LNCAP (cell line): ENCODE results near the gene SNX14.

ENCODE experiments used
- TF ChIP-seq, protein P1 (sequence below): fragments of 450-650 bp; IDR thresholded peaks from 2 replicates; pipeline ENCODE4 v1.5.1; 2017; ENCODE audit warnings: mild to moderate bottlenecking

SNX14 gene

DNA sequence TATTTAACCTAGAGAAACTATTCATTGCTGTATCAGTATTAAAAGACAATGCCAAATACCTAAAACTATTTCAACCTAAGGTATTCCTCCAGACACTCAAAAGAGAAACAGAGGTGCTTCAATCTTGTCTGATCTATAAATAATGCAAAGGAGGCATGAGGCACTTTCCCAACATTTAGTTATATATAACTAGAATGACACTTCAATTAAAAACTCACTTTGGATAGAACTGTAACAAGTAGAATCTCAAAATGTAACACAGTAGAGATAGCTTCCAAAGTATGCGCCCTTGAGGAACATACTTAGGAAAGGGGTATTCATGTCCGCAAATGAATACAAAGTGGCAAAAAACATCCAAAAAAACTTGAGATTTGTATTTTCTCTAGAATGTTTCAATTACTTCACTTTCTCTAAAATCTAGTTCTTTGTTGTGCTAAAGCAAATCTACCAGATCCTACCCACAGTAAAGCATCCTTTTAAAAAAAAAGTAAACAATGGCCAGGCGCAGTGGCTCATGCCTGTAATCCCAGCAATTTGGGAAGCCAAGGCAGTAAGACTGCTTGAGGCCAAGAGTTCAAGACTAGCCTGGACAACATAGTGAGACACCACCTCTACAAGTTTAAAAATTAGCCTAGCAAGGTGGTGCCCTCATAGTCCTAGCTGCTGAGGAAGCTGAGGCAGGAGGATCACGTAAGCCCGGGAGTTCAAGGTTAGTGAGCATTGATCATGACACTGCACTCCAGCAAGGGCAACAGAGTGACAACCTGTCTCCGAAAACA, 38.7 kb upstream of the SNX14 start:
- TF ChIP-seq, protein P1, sequence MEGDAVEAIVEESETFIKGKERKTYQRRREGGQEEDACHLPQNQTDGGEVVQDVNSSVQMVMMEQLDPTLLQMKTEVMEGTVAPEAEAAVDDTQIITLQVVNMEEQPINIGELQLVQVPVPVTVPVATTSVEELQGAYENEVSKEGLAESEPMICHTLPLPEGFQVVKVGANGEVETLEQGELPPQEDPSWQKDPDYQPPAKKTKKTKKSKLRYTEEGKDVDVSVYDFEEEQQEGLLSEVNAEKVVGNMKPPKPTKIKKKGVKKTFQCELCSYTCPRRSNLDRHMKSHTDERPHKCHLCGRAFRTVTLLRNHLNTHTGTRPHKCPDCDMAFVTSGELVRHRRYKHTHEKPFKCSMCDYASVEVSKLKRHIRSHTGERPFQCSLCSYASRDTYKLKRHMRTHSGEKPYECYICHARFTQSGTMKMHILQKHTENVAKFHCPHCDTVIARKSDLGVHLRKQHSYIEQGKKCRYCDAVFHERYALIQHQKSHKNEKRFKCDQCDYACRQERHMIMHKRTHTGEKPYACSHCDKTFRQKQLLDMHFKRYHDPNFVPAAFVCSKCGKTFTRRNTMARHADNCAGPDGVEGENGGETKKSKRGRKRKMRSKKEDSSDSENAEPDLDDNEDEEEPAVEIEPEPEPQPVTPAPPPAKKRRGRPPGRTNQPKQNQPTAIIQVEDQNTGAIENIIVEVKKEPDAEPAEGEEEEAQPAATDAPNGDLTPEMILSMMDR = no peak

DNA sequence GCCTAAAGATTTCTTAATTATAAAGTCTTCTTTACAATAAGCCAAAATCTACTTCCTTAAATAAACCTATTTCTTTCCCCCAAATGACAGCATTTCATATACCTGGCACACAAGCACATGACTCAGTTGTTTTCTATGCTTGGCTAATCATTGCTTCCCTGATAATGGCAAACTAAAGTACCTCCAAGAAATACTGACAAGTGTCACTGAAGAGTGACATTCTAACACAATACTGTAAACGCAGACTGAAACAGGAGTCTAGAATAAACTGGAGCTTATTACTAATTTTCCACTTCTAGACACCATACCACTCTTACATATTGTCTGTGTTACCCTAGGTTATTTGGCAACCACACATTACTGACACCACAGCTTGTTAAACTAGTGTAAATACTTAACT, 34.7 kb upstream of the SNX14 start:
- TF ChIP-seq, protein P1 = no peak

DNA sequence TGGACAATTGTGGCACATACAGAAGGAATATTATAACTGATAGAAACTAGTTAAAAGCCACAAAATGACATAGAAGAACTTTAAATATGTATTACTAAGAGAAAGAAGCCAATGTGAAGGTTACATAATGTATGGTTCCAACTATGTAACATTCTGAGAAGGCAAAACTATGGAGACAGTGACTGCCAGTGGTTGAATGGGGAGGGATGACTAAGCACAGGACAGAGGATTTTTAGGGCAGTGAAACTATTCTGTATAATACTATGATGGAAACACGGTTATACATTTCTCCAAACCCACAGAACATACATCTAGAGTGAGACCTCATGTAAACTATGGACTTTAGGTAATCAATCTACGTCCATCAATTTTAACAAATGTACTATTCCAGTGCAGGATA, 26.6 kb upstream of the SNX14 start:
- TF ChIP-seq, protein P1 = no peak

DNA sequence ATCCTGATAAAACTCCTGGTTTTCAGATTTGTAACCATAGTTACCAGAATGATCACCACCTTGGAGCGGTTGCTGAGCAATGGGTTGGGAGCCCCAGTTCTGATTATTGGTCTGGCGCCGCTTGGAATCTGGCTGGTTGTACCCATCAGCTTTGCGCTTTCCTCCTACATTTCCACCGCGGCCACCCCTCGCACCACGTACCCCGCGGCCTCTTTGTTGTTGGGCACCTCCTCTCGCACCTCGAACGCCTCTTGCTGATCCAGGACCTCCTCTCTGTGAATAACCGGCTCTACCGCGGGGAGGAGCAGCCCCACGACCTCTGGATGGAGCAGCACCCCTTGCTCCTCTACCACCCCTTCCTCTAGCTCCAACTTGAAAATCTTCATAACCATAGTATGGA, 21.1 kb upstream of the SNX14 start:
- TF ChIP-seq, protein P1 = no peak

DNA sequence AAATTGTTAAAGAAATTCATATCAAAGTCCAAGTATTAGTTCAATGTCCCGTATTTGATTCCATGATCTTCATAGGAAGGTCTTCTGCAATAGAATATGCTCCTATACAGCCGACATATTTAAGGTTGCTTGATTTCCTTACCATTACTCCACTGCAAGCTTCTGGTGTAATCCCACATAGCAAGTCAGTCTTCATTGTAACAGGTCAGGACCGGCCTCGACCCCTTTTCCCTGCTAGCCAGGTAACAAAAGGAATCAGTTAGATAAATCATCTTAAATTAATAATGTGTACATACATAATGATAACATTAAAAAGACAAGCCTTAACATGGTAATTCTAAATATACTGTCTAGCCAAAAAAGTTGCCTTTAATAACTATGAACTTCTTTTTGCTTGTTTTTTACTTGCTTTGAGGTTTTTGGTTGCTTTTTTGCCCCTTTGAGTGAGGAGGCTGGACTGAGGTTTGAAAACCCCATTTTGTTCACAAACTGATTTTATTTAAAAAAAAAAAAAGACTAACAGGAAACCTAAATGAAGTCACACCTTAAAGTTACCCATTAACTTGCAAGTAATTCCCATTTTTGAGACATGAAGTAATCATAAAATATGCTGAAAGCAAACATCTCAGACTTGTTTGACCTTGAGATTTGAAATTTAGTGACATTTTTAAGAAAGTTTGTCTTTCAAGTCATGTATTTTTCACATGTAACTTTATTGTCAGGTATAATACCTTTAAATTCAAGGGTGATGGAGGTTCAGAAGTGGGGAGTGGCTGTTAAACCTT, 19.2 kb upstream of the SNX14 start:
- TF ChIP-seq, protein P1 = no peak

DNA sequence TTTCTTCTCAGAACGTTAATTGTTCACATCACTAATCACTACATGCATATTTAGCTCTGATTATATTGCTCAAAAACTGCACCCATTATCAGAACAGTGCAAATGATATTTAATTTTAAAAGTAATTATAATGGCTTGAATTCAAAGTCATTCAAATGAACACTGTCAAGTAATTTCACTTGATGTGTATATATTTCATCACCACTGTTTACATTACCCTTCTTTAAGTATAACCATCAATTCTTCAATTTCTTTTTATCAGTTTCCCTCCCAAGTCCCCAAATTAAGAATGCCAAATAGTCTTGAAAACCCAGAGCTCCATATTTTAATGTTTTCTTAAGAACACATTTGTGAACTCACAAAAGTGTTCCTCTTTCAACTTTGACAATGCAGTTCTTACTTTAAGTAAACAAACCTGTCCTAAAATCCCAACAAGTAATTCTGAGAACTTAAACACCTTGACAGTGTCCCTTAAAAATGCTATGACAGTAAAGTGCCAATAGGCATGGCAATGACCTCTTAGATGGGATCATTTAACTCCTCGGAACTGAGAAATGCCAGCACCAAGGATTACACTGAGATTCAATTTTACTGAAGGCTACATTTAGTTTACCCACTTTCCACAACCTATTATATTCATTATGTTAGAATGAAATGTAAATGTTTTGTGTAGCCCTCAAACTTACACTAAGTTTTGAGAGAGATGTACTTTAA, 16.7 kb upstream of the SNX14 start:
- TF ChIP-seq, protein P1 = no peak

DNA sequence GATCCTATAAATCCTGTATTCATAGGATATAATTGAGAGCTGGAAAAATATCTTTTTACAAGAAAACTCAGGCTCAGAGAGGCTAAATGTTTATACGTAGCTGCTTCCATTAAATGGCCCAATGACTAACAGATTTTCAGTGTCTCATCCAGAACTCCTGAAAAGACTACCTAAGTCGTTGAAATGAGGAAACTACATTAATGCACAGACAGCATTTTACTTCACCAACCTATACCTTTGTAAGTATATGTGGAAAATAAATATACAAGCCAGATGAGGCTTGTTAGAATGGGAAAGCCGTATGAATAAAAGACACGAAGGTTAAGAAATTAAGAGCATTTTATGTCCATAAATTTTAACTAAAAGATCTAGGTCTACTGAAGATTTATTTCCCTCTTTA, 8.4 kb upstream of the SNX14 start:
- TF ChIP-seq, protein P1 = no peak
